ENCODE data around the gene ZSCAN9.

Gene ZSCAN9

GRCh38 chr6:28281288-28282064 lies 56.4 kb downstream of the ZSCAN9 start, which contains the start of gene PGBD1:
PGBD1 (plus strand) TSS chr6:28281572; CDS start chr6:28283814, 2,242 bp downstream.
- H3K4me3 ChIP-seq (ENCODE audit: low read depth, low read length): peak within 1 kb of the TSS; percentile 54
- no peak for TF ChIP-seq CTCF (IDR thresholded peaks at IDR 0.05; ENCODE audit: borderline replicate concordance, insufficient read depth, low read depth, low read length)

GRCh38 chr6:28282926-28283325 lies 57.9 kb downstream of the ZSCAN9 start:
- H3K4me3 ChIP-seq (ENCODE audit: low read depth, low read length): no peak overlapping the region
- no peak for TF ChIP-seq CTCF (IDR thresholded peaks at IDR 0.05; ENCODE audit: borderline replicate concordance, insufficient read depth, low read depth, low read length)
